IPS-18a (cell line): ENCODE measurements around the gene AKAP3.

Experiments
- H3K27ac ChIP-seq: one replicate; pipeline ENCODE4 v1.5.1; 2013; ENCODE audit warnings: low read length
- H3K27me3 ChIP-seq: one replicate; pipeline ENCODE4 v1.6.1; 2013; ENCODE audit warnings: mild to moderate bottlenecking, low read length; ENCODE audit not compliant: control insufficient read depth, insufficient read depth
- H3K36me3 ChIP-seq: one replicate; pipeline ENCODE4 v1.6.1; 2013; ENCODE audit warnings: low read depth, low read length; ENCODE audit not compliant: control insufficient read depth
- H3K4me1 ChIP-seq: one replicate; pipeline ENCODE4 v1.6.1; 2013; ENCODE audit warnings: low read depth, low read length; ENCODE audit not compliant: control insufficient read depth
- H3K4me3 ChIP-seq: one replicate; pipeline ENCODE4 v1.5.1; 2013; ENCODE audit warnings: low read length
- H3K9ac ChIP-seq: one replicate; pipeline ENCODE4 v1.6.1; 2013; ENCODE audit warnings: mild to moderate bottlenecking, low read length, moderate library complexity
- H3K9me3 ChIP-seq: one replicate; pipeline ENCODE4 v1.6.1; 2013; ENCODE audit warnings: low read depth, low read length; ENCODE audit not compliant: control insufficient read depth

Gene AKAP3

DNA sequence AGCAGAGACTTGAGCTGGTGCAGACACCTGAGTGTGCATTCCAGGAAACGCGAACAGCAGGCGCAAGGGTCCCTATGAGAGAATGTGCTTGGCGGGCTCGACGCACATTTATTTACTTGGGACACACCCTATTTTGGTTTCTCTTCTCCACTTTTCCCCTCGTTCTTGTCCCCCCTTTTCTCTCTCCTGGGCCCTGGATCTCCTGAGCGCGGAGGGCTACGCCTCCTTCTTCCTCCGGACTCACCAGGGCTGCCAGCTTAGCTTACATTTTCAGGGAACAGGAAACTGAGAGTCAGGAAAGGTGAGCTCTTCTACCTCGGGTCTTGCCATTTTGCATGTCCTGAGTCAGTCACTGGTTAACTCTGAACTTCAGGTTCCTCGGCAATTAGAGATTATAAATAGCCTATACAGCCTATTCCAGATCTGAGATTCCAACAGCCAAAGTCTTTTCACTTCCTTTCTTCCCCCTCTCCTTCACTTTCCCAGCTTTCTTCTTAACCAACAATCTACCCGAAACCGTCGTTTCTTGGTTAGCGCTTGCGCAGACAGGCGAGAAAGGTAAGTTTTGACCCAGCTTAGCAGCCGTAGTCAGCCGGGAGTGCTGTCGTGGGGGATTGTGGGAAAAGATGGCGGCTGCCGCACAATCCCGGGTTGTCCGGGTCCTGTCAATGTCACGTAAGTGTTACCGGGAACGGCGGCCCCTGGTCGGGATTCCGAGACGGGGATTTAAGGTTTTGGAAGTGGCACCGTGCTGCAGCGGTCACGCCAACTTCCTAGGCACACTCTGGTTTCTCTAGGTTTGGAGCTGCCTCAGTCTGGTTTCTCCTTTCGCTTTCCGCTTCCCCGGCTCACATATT lies at the start of gene AKAP3, which contains the start of gene NDUFA9:
AKAP3 (minus strand) TSS at position 551 of the 857 bp plus-strand sequence. CDS start 10,855 bp downstream, outside the sequence.
NDUFA9 (plus strand) TSS at position 614 of the 857 bp plus-strand sequence; CDS start at position 627, 13 bp downstream.
- H3K27me3 ChIP-seq: no peaks in the 10 kb centered on the region
- no peaks in the 10 kb centered on the region for H3K36me3 ChIP-seq
- H3K4me3 ChIP-seq: peak within 1 kb of the TSS; percentile 91
- no peaks in the 10 kb centered on the region for H3K9me3 ChIP-seq
- peak within 1 kb of the TSS; percentile 90 for H3K9ac ChIP-seq
- H3K27ac ChIP-seq: peak within 1 kb of the TSS; percentile 74
- H3K4me1 ChIP-seq: peaks cover 8% of the 10 kb centered on the region

DNA sequence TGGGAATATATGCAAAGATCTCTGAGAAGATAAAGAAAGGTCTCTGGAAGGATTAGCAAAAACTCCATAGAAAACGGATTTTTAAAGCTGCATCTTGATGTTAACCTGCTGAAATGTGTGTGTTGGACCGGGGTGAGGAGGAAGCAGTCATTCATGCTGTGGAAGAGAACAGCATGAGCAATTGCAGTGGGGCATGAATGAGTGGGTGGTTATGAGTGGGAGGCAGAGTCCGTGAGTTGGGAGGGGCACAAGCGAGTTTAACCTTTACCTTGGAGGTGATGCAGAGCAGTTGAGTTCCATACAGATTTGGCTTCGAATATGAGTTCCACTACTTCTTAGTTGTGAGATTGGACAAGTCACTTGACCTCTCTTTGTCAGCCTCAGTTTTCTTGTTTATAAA lies 41.9 kb upstream of the AKAP3 start:
- Histone ChIP-seq H3K9ac (no peak overlapping the region), H3K4me1 (no peaks in the 10 kb centered on the region), H3K4me3 (no peak overlapping the region), H3K36me3 (peaks cover 17% of the 10 kb centered on the region), H3K9me3 (no peaks in the 10 kb centered on the region), H3K27me3 (no peaks in the 10 kb centered on the region), H3K27ac (no peak overlapping the region)

DNA sequence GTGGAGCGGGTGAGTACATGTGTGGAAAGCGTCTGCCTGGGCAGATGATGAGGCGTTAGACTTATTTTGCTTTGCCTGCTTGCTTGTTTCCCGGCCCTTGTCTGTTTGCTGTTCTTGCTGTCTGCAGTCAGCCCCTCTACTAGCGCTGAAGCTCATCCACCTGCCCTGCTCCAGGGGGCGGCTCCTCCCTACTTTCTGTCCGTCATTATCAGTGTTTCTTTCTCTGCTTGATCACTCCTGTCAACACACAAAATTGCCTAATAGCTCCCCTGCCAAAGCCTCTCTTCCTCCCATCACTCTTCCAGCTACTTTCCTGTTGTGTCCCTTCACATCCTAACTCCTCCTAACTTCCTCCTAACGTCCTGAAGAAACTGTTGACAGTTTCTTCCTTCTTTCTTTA lies 36.5 kb upstream of the AKAP3 start:
- Histone ChIP-seq H3K4me1 (no peaks in the 10 kb centered on the region), H3K4me3 (no peak overlapping the region), H3K27me3 (no peaks in the 10 kb centered on the region), H3K36me3 (peaks cover 54% of the 10 kb centered on the region), H3K27ac (no peak overlapping the region), H3K9ac (no peak overlapping the region), H3K9me3 (no peaks in the 10 kb centered on the region)

GRCh38 chr12:4681732-4682131 lies 32.9 kb upstream of the AKAP3 start:
- H3K27ac ChIP-seq: no peak overlapping the region
- no peaks in the 10 kb centered on the region for H3K9me3 ChIP-seq
- H3K36me3 ChIP-seq: peaks cover 43% of the 10 kb centered on the region

GRCh38 chr12:4679711-4680110 lies 30.9 kb upstream of the AKAP3 start:
- Histone ChIP-seq H3K4me3 (no peak overlapping the region), H3K27me3 (no peaks in the 10 kb centered on the region), H3K9ac (no peak overlapping the region), H3K4me1 (no peaks in the 10 kb centered on the region), H3K9me3 (no peaks in the 10 kb centered on the region), H3K27ac (no peak overlapping the region), H3K36me3 (peaks cover 28% of the 10 kb centered on the region)

More at GRCh38 chr12:4681732-4682131, 32.9 kb upstream of the AKAP3 start:
- no peak overlapping the region for H3K4me3 ChIP-seq
- H3K9ac ChIP-seq: no peak overlapping the region
- H3K4me1 ChIP-seq: no peaks in the 10 kb centered on the region
- H3K27me3 ChIP-seq: no peaks in the 10 kb centered on the region

- Histone ChIP-seq H3K4me1 (no peaks in the 10 kb centered on the region), H3K27ac (no peak overlapping the region), H3K9ac (no peak overlapping the region), H3K9me3 (no peaks in the 10 kb centered on the region), H3K4me3 (no peak overlapping the region), H3K36me3 (peaks cover 82% of the 10 kb centered on the region), H3K27me3 (no peaks in the 10 kb centered on the region)
These were observed 16.4 kb upstream of the AKAP3 start for GRCh38 chr12:4665236-4665635.

- Histone ChIP-seq H3K9ac (no peak overlapping the region), H3K36me3 (peaks cover 82% of the 10 kb centered on the region), H3K4me3 (no peak overlapping the region), H3K27ac (no peak overlapping the region), H3K9me3 (no peaks in the 10 kb centered on the region), H3K4me1 (no peaks in the 10 kb centered on the region), H3K27me3 (no peaks in the 10 kb centered on the region)
These were observed 15.2 kb upstream of the AKAP3 start for GRCh38 chr12:4663971-4664505.

- Histone ChIP-seq H3K9ac (no peak overlapping the region), H3K4me1 (peaks cover 5% of the 10 kb centered on the region), H3K4me3 (no peak overlapping the region), H3K27me3 (no peaks in the 10 kb centered on the region), H3K36me3 (peaks cover 37% of the 10 kb centered on the region), H3K9me3 (no peaks in the 10 kb centered on the region), H3K27ac (no peak overlapping the region)
These were observed 4.8 kb upstream of the AKAP3 start for GRCh38 chr12:4653691-4654090.

GRCh38 chr12:4653257-4653656 lies 4.4 kb upstream of the AKAP3 start:
- Histone ChIP-seq H3K9ac (no peak overlapping the region), H3K27me3 (no peaks in the 10 kb centered on the region), H3K4me3 (no peak overlapping the region), H3K9me3 (no peaks in the 10 kb centered on the region), H3K27ac (no peak overlapping the region), H3K4me1 (peaks cover 5% of the 10 kb centered on the region), H3K36me3 (peaks cover 35% of the 10 kb centered on the region)

DNA sequence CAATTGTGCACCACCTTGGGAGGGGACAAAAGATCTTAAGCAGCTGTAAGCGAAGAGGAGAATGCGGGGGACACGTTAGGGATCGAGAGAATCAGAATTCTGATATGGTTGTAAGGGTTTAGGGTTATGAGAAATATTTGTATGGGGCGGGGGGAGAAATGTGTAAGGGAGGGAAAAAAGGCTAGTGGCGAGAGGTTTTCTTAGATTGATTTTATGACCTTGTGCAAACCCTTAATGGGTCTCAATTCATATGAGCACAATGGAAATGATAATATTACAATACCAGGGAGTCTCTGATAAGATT lies 459 bp upstream of the AKAP3 start:
- H3K9ac ChIP-seq: peak overlapping the region; percentile 90
- H3K9me3 ChIP-seq: no peaks in the 10 kb centered on the region
- H3K27ac ChIP-seq: peak overlapping the region; percentile 31
- H3K27me3 ChIP-seq: no peaks in the 10 kb centered on the region
- peaks cover 2% of the 10 kb centered on the region for H3K36me3 ChIP-seq
- peaks cover 8% of the 10 kb centered on the region for H3K4me1 ChIP-seq
- H3K4me3 ChIP-seq: peak overlapping the region; percentile 91

- no peaks in the 10 kb centered on the region for H3K36me3 ChIP-seq
- H3K9ac ChIP-seq: peak overlapping the region; percentile 90
- H3K27ac ChIP-seq: peak overlapping the region; percentile 30
- peak overlapping the region; percentile 91 for H3K4me3 ChIP-seq
- no peaks in the 10 kb centered on the region for H3K9me3 ChIP-seq
- H3K4me1 ChIP-seq: peaks cover 8% of the 10 kb centered on the region
- H3K27me3 ChIP-seq: no peaks in the 10 kb centered on the region
These were observed 749 bp downstream of the AKAP3 start for GRCh38 chr12:4648104-4648500.

- Histone ChIP-seq H3K27ac (no peak overlapping the region), H3K9me3 (no peaks in the 10 kb centered on the region), H3K4me1 (peaks cover 6% of the 10 kb centered on the region), H3K9ac (no peak overlapping the region), H3K36me3 (no peaks in the 10 kb centered on the region), H3K4me3 (no peak overlapping the region), H3K27me3 (no peaks in the 10 kb centered on the region)
These were observed 3.8 kb downstream of the AKAP3 start for GRCh38 chr12:4645023-4645422.
